ENCODE data around the gene EVL.

EVL gene

DNA sequence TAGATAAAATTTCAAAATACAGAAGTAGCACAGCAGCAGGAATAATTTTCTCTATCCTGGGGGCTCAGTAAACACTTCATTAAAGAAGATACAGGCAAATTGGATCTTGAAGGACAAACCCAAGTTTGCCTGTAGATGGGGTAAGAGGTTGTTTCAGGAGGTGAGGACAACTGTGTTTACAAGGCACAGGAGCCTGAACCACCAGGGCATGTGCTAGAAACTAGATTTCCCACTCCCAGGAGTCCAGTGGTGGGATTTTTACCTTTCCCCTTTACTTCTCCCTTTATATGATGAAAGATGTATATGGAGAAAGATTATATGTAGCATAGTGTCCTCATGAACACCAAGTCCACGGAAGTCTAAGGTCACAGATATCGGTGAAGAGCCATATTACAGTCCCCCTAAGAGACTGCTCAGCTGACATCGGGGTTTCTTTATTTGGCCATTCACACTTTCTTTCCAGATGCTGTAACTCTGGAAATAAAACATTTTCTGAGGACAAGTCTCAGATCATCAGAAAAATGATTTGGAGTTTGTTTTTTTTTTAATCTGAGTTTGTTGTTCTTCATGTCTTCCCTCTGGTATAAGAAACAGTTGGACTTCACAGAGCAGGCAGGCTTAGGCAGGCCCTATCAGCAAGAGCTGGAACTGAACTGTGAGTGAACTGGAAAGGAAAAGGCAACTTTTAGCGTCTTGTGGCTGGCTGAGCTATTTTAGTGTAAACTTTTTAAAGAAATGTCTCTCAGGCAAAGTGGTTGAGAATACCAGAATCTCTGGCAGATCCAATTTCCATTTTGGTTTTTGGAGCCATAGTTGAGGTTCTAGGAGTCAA lies 8.0 kb upstream of the EVL start:
- Histone ChIP-seq H3K4me3 (no peak overlapping the region), H3K27ac (peak overlapping the region; percentile 25 to 45), H3K4me1 (peaks cover 0 to 13% (median 3%) of the 10 kb centered on the region in 4 donors), H3K36me3 (no peaks in the 10 kb centered on the region), H3K27me3 (no peaks in the 10 kb centered on the region), H3K9me3 (no peaks in the 10 kb centered on the region)
- peak; percentile 30 to 46 for TF ChIP-seq CTCF (IDR thresholded peaks at IDR 0.05)
- intact Hi-C loops (cut with DNase I; ENCODE audit: low total_unique reads), result loop anchor here (10.0 kb wide), 1 partner anchor 48 kb away; no protein-coding TSS in a partner anchor
- no peak for DNase-seq

- no peak for DNase-seq
- peaks cover 0 to 13% (median 3%) of the 10 kb centered on the region in 4 donors for H3K4me1 ChIP-seq
- H3K9me3 ChIP-seq, result no peaks in the 10 kb centered on the region
- H3K36me3 ChIP-seq, result no peaks in the 10 kb centered on the region
- H3K27me3 ChIP-seq, result no peaks in the 10 kb centered on the region
- no peak overlapping the region for H3K27ac ChIP-seq
- intact Hi-C loops (cut with DNase I; ENCODE audit: low total_unique reads), result loop anchor here (10.0 kb wide), 1 partner anchor 46 kb away; no protein-coding TSS in a partner anchor
- no peak overlapping the region for H3K4me3 ChIP-seq
- TF ChIP-seq CTCF (IDR thresholded peaks at IDR 0.05), result no peak
Observed at GRCh38 chr14:100058777-100059437, 6.3 kb upstream of the EVL start.

DNA sequence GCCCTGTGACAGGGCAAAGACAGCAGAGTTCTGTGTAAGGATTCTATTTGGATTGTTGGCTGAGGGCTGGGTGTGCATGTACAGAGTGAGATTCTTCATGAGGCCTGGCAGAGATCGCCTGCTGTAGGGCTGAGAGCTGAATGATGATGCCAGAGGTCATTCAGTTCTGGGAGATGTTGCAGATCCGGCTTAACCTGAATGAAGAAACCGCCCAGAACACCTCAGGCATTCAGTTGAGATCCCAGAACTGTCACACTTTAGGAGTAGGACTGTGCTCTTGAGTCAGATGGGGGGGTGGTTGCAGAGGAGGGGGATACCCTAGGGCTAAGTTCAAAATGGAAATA lies 5.8 kb upstream of the EVL start:
- H3K36me3 ChIP-seq, result no peaks in the 10 kb centered on the region
- intact Hi-C loops (cut with DNase I; ENCODE audit: low total_unique reads), result loop anchor here (10.0 kb wide), 1 partner anchor 45 kb away; no protein-coding TSS in a partner anchor
- H3K27ac ChIP-seq, result no peak overlapping the region

GRCh38 chr14:100060760-100061159 lies 4.5 kb upstream of the EVL start:
- Histone ChIP-seq H3K4me3 (no peak overlapping the region), H3K27ac (no peak overlapping the region), H3K4me1 (peaks cover 0 to 13% (median 6%) of the 10 kb centered on the region in 4 donors), H3K27me3 (no peaks in the 10 kb centered on the region), H3K9me3 (no peaks in the 10 kb centered on the region), H3K36me3 (no peaks in the 10 kb centered on the region)
- intact Hi-C loops (cut with DNase I; ENCODE audit: low total_unique reads), result no loop called here
- DNase-seq, result no peak
- no peak for TF ChIP-seq CTCF (IDR thresholded peaks at IDR 0.05)

More for the DNA sequence above, 5.8 kb upstream of the EVL start:
- peaks cover 0 to 13% (median 3%) of the 10 kb centered on the region in 4 donors for H3K4me1 ChIP-seq
- no peak overlapping the region for H3K4me3 ChIP-seq
- H3K9me3 ChIP-seq, result no peaks in the 10 kb centered on the region
- TF ChIP-seq CTCF (IDR thresholded peaks at IDR 0.05), result no peak
- no peaks in the 10 kb centered on the region for H3K27me3 ChIP-seq
- DNase-seq, result no peak

DNA sequence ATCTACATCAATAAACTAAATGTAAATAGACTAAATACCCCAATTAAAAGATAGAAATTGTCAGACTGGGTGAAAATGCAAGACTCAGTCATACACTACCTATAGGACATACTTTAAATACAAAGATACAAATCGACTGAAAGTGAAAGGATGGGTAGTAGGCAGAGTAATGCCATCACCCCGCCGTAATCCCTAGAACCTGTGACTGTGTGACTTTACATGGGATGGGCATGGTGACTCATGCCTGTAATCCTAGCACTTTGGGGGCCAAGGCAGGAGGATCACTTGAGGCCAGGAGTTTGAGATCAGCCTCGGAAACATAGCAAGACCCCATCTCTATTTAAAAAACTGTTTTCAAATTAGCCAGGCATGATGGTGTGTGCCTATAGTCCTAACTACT lies 2.6 kb upstream of the EVL start:
- Histone ChIP-seq H3K4me3 (no peak overlapping the region), H3K27me3 (no peaks in the 10 kb centered on the region), H3K27ac (no peak overlapping the region), H3K4me1 (peaks cover 0 to 8% (median 3%) of the 10 kb centered on the region in 4 donors), H3K9me3 (no peaks in the 10 kb centered on the region), H3K36me3 (no peaks in the 10 kb centered on the region)
- no peak for DNase-seq
- no peak for TF ChIP-seq CTCF (IDR thresholded peaks at IDR 0.05)
- intact Hi-C loops (cut with DNase I; ENCODE audit: low total_unique reads), result no loop called here

Data from tibial artery (tissue), 4 donors.